Tibial artery (tissue), 4 donors: ENCODE measurements around the gene ETV5.
A peak's percentile ranks its signal among the peaks of the same experiment; 100 is the strongest.

Experiments
- DNase-seq, 2 donors: peaks; one replicate each; pipeline ENCODE4 v3.0.0-alpha.2; 2019
- H3K27ac ChIP-seq, 2 donors: fragments of 200-600 bp; sonication (generic) in 1 of 2; 1 replicate in 1 of 2; 2 replicates in 1 of 2; pipeline ENCODE4 v1.5.1; 2018 to 2019; ENCODE audit warnings: mild to moderate bottlenecking in 1 of 2
- H3K27me3 ChIP-seq, 2 donors: fragments of 200-600 bp; sonication (generic) in 1 of 2; one replicate each; pipeline versions ENCODE4 v1.5.1 to v1.6.0; 2016 to 2019
- H3K36me3 ChIP-seq, 3 donors: fragments of 200-600 bp; sonication (generic) in 2 of 3; one replicate each; pipeline ENCODE4 v1.5.1; 2016 to 2019; ENCODE audit warnings: mild to moderate bottlenecking in 2 of 3
- H3K4me1 ChIP-seq, 4 donors: fragments of 200-600 bp; sonication (generic) in 2 of 4; 1 replicate in 3 of 4; 2 replicates in 1 of 4; pipeline ENCODE4 v1.5.1; 2016 to 2019
- H3K4me3 ChIP-seq, 2 donors: fragments of 200-600 bp; sonication (generic) in 1 of 2; 1 replicate in 1 of 2; 2 replicates in 1 of 2; pipeline ENCODE4 v1.5.1; 2018 to 2019; ENCODE audit warnings: mild to moderate bottlenecking in 2 of 2
- H3K9me3 ChIP-seq, 3 donors: fragments of 200-600 bp; sonication (generic) in 1 of 3; one replicate each; pipeline ENCODE4 v1.5.1; 2016 to 2019
- CTCF ChIP-seq, 2 experiments: fragments of 200-600 bp in 1 of 2; fragments of 450-650 bp in 1 of 2; IDR thresholded peaks; one replicate each; pipeline ENCODE4 v1.5.1; 2017 to 2019; ENCODE audit warnings: antibody characterized with exemption in 2 of 2, mild to moderate bottlenecking in 1 of 2, moderate library complexity in 1 of 2
- intact Hi-C: fragments of 100-400 bp; cut with DNase I; formaldehyde crosslinking; loops from one replicate; pipeline ENCODE4 v1.15.0; 2023; ENCODE audit warnings: low total_unique reads

The ETV5 gene

GRCh38 chr3:186115239-186115996, 6.5 kb upstream of the ETV5 start:
- H3K27me3 ChIP-seq: no peaks in the 10 kb centered on the region
- no peak overlapping the region for H3K4me3 ChIP-seq
- TF ChIP-seq CTCF (IDR thresholded peaks at IDR 0.05): no peak
- no peaks in the 10 kb centered on the region for H3K9me3 ChIP-seq
- peaks cover 0 to 9% (median 3%) of the 10 kb centered on the region in 4 donors for H3K4me1 ChIP-seq
- H3K36me3 ChIP-seq: no peaks in the 10 kb centered on the region
- H3K27ac ChIP-seq: no peak overlapping the region
- intact Hi-C loops: no loop called here
- no peak for DNase-seq

DNA sequence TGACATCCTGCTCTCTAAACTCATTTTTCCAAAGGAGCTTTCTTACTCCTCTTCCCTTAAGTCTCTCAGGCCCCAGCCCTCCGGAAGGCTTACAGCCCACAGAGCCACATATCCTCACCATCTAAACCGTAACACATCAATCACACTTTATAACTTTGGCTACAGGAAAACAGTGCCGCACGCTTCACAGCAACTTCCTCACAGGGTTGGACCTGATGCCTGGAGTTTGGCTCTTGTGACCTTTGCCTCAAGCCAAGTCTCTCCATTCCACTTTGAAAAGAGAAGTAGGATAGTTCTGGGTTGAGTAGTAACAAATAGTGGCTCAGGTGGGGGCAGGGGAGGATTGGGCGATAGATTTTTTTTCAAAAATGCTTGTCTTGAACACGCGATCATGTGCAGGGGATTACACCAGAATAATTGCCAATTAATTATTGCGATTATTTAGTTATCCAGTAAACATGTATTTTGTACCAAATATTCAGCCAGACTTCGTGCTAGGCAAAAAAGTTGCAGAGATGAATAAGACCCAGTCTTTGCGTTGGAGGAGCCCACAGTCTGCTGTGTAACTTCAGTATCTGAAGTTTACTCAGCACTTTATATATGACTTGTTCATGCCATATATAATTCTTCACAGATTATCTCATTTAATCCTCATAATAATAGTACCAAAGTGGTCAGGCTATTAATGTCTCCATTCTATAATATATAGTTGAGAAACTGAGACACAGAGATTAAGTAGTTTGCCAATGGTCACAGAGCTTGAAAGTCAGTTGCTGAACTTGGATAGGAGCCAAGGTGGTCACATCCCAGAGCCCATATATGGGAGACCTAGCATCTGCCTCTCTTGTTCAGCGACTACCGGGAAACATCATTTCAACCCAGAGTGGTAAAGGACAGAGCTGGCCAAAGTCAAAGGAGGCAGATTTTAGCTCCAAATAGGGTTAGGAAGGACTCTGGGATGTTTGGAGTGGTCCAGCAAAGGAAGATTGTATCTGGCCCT, 2.4 kb upstream of the ETV5 start:
- no peak for TF ChIP-seq CTCF (IDR thresholded peaks at IDR 0.05)
- no peak overlapping the region for H3K4me3 ChIP-seq
- H3K27ac ChIP-seq: no peak overlapping the region
- DNase-seq: peak in 1 of 2 donors; percentile 46
- no peaks in the 10 kb centered on the region for H3K36me3 ChIP-seq
- no peaks in the 10 kb centered on the region for H3K9me3 ChIP-seq
- intact Hi-C loops: no loop called here
- no peaks in the 10 kb centered on the region for H3K27me3 ChIP-seq
- H3K4me1 ChIP-seq: peaks cover 0 to 31% (median 23%) of the 10 kb centered on the region in 4 donors

GRCh38 chr3:186109897-186110803, 1.3 kb upstream of the ETV5 start:
- TF ChIP-seq CTCF (IDR thresholded peaks at IDR 0.05): no peak
- intact Hi-C loops: loop anchor here (10.0 kb wide), 1 partner anchor 455 kb away; the partner anchor contains the start of gene TBCCD1
- Histone ChIP-seq H3K27me3 (no peaks in the 10 kb centered on the region), H3K27ac (peak overlapping the region; percentile 77 to 81), H3K4me3 (peak overlapping the region; percentile 67 to 69), H3K9me3 (no peaks in the 10 kb centered on the region), H3K4me1 (peaks cover 0 to 31% (median 23%) of the 10 kb centered on the region in 4 donors), H3K36me3 (no peaks in the 10 kb centered on the region)
- DNase-seq: peak in 1 of 2 donors; percentile 70

GRCh38 chr3:186108106-186108940, 566 bp downstream of the ETV5 start:
- peak overlapping the region; percentile 67 to 69 for H3K4me3 ChIP-seq
- no peak for TF ChIP-seq CTCF (IDR thresholded peaks at IDR 0.05)
- intact Hi-C loops: loop anchor here (10.0 kb wide), 1 partner anchor 456 kb away; the partner anchor contains the start of gene TBCCD1
- H3K9me3 ChIP-seq: no peaks in the 10 kb centered on the region
- no peak for DNase-seq
- H3K4me1 ChIP-seq: peaks cover 0 to 31% (median 23%) of the 10 kb centered on the region in 4 donors
- H3K36me3 ChIP-seq: no peaks in the 10 kb centered on the region
- H3K27ac ChIP-seq: peak overlapping the region; percentile 71 to 74
- H3K27me3 ChIP-seq: no peaks in the 10 kb centered on the region
